Karpas-422 (cell line): Measurements from ENCODE around the gene KIR3DL2. TPM values are rescaled to one million over a fixed set of nuclear protein-coding genes. Genes with fewer than 3 reads are reported as not detected.
"Not testable (repeated sequence)": the region's sequence is repeated elsewhere in the genome, so short reads cannot be mapped to it uniquely, and the experiment has no call there.

Experiments
- DNase-seq: peaks from one replicate; pipeline ENCODE4 v3.0.0-alpha.2; 2015
- H2AFZ ChIP-seq: fragments of 200-600 bp; sonication (generic); 2 replicates; pipeline ENCODE4 v1.6.1; 2014; ENCODE audit warnings: antibody characterized with exemption, low read length, mixed read lengths
- H3K27ac ChIP-seq: fragments of 200-600 bp; sonication (generic); 2 replicates; pipeline ENCODE4 v1.5.1; 2014; ENCODE audit warnings: mild to moderate bottlenecking, low read length, moderate library complexity
- H3K27me3 ChIP-seq: fragments of 200-600 bp; sonication (generic); 2 replicates; pipeline ENCODE4 v1.6.1; 2014; ENCODE audit warnings: low read length, mixed read lengths
- H3K36me3 ChIP-seq: fragments of 200-600 bp; sonication (generic); 2 replicates; pipeline ENCODE4 v1.6.1; 2014; ENCODE audit warnings: low read length, mixed read lengths; ENCODE audit not compliant: insufficient read depth
- H3K4me1 ChIP-seq: fragments of 200-600 bp; sonication (generic); 2 replicates; pipeline ENCODE4 v1.6.1; 2014; ENCODE audit warnings: mild to moderate bottlenecking, low read length, mixed read lengths
- H3K4me2 ChIP-seq: fragments of 200-600 bp; sonication (generic); 2 replicates; pipeline ENCODE4 v1.6.1; 2014; ENCODE audit warnings: low read length, low read depth, mild to moderate bottlenecking; ENCODE audit not compliant: poor library complexity, severe bottlenecking
- H3K4me3 ChIP-seq: fragments of 200-600 bp; sonication (generic); 2 replicates; pipeline ENCODE4 v1.5.1; 2014; ENCODE audit warnings: mild to moderate bottlenecking, antibody characterized with exemption, low read length, mixed read lengths
- H3K79me2 ChIP-seq: fragments of 200-600 bp; sonication (generic); 2 replicates; pipeline ENCODE4 v1.6.1; 2014; ENCODE audit warnings: mild to moderate bottlenecking, low read length, mixed read lengths
- H3K9ac ChIP-seq: fragments of 200-600 bp; sonication (generic); 2 replicates; pipeline ENCODE4 v1.6.0; 2014; ENCODE audit warnings: low read length
- H3K9me2 ChIP-seq: fragments of 200-600 bp; sonication (generic), shearing (Covaris generic); replicated peaks from 2 replicates; pipeline ENCODE4 v1.6.0; 2014; ENCODE audit warnings: mild to moderate bottlenecking, low read length, moderate library complexity; ENCODE audit not compliant: insufficient read depth
- H3K9me3 ChIP-seq: fragments of 300-700, 200-600 bp; sonication (generic); 2 replicates; pipeline ENCODE4 v1.6.1; 2014; ENCODE audit warnings: low read length, mixed read lengths
- H4K20me1 ChIP-seq: fragments of 200-600 bp; sonication (generic); 2 replicates; pipeline ENCODE4 v1.6.1; 2014; ENCODE audit warnings: mild to moderate bottlenecking, antibody characterized with exemption, low read length, low read depth; ENCODE audit not compliant: insufficient read depth
- total RNA-seq: library from RNA; depleted of rRNA; stranded (reverse); fragments of >200 nt; shearing (Covaris generic); gene quantifications from 2 replicates; pipeline ENCODE4 v1.2.3, GENCODE V29; 2014; ENCODE audit warnings: low replicate concordance

KIR3DL2 gene
- total RNA-seq, 1 experiment from 2014 or later: not detected

GRCh38 chr19:54850930-54851329 lies 687 bp downstream of the KIR3DL2 start:
- no peaks in the 10 kb centered on the region for H3K79me2 ChIP-seq
- H3K4me1 ChIP-seq: no peaks in the 10 kb centered on the region
- H3K4me2 ChIP-seq: no peak overlapping the region
- H3K27ac ChIP-seq: no peak overlapping the region
- no peak overlapping the region for H3K4me3 ChIP-seq
- no peaks in the 10 kb centered on the region for H3K36me3 ChIP-seq
- no peak for DNase-seq
- H3K9me3 ChIP-seq: no peaks in the 10 kb centered on the region
- no peak overlapping the region for H3K9ac ChIP-seq
- no peak overlapping the region for H2AFZ ChIP-seq
- H3K27me3 ChIP-seq: no peaks in the 10 kb centered on the region
- H3K9me2 ChIP-seq: no peaks in the 10 kb centered on the region
- H4K20me1 ChIP-seq: no peaks in the 10 kb centered on the region

DNA sequence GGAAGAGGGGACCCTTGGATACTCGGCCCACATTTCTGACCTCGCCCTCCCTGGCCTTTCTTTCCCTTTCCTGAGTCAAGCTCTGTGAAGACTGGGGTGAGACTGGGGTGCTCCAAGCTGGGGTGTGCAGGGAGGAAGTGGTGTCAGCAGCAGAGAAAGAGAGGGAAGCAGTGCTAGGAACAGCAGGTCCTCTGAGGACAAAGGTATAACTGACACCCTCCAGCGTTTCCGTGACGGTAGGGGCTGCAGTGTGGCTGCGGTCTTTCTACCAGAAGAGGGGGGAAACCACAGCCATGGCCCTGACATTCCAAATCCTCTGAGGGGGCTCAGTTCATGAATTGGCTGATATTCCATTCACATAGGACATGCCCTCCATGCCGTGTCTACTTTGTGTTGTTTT lies 1.1 kb downstream of the KIR3DL2 start:
- no peaks in the 10 kb centered on the region for H3K79me2 ChIP-seq
- no peak overlapping the region for H2AFZ ChIP-seq
- no peaks in the 10 kb centered on the region for H4K20me1 ChIP-seq
- H3K27ac ChIP-seq: no peak overlapping the region
- no peaks in the 10 kb centered on the region for H3K36me3 ChIP-seq
- H3K4me3 ChIP-seq: no peak overlapping the region
- H3K4me1 ChIP-seq: no peaks in the 10 kb centered on the region
- H3K9me3 ChIP-seq: no peaks in the 10 kb centered on the region
- DNase-seq: no peak
- H3K4me2 ChIP-seq: no peak overlapping the region
- no peak overlapping the region for H3K9ac ChIP-seq
- no peaks in the 10 kb centered on the region for H3K27me3 ChIP-seq
- H3K9me2 ChIP-seq: no peaks in the 10 kb centered on the region

DNA sequence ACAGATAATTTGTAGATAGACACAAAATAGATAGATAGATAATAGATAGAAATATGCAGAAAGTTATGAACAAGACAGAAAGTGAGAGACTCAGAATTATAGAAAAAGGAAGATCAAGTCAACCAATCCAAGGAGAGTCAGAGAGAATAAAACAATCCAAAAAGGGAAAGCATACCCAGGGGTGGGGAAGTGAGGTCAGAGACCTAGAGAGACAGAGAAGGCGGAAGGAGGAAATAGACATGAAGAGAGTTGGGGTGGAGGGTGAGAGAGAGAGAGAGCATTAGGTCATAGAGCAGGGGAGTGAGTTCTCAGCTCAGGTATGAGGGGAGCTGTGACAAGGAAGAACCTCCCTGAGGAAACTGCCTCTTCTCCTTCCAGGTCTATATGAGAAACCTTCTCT lies 5.0 kb downstream of the KIR3DL2 start:
- not testable (repeated sequence) for H3K9ac ChIP-seq, H3K27me3 ChIP-seq, H3K79me2 ChIP-seq, H3K9me2 ChIP-seq, DNase-seq, H3K4me1 ChIP-seq, H4K20me1 ChIP-seq, H3K36me3 ChIP-seq, H3K27ac ChIP-seq, H3K9me3 ChIP-seq, H2AFZ ChIP-seq, H3K4me2 ChIP-seq, H3K4me3 ChIP-seq

GRCh38 chr19:54858476-54858875 lies 8.2 kb downstream of the KIR3DL2 start:
- not testable (repeated sequence) for H3K9me3 ChIP-seq, H3K79me2 ChIP-seq, H3K9ac ChIP-seq, H3K9me2 ChIP-seq, H3K27ac ChIP-seq, H4K20me1 ChIP-seq, DNase-seq, H3K4me2 ChIP-seq, H3K27me3 ChIP-seq, H3K4me3 ChIP-seq, H2AFZ ChIP-seq, H3K36me3 ChIP-seq, H3K4me1 ChIP-seq

DNA sequence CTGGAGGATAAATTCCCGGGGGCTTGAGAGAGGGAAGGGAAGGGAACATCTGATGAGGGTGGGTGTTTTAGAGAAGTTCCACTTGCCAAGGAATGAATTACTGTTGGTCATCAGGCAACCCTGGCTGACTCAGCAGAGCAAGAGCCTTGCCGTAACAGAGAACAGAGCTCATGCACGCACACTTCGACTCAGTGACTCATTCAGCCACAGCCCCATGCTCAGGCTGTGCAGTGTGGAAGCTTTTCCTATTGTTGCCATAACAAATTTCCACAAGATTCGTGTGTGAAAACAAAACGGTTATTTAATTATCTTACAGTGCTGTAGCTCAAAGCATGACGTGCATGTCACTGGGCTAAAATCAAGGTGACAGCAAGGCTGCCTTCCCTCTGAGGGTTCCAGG lies 9.2 kb downstream of the KIR3DL2 start:
- not testable (repeated sequence) for H3K9me2 ChIP-seq, H3K9ac ChIP-seq, H3K27me3 ChIP-seq, H2AFZ ChIP-seq, H3K27ac ChIP-seq, H3K4me1 ChIP-seq, H3K4me2 ChIP-seq, H3K9me3 ChIP-seq, H3K4me3 ChIP-seq, H3K36me3 ChIP-seq, H4K20me1 ChIP-seq, H3K79me2 ChIP-seq
- DNase-seq: peak; percentile 40

GRCh38 chr19:54863459-54863858 lies 13.2 kb downstream of the KIR3DL2 start:
- not testable (repeated sequence) for H3K9ac ChIP-seq, H3K27ac ChIP-seq, H3K4me1 ChIP-seq, H3K9me3 ChIP-seq, H3K36me3 ChIP-seq, DNase-seq, H3K4me2 ChIP-seq, H3K9me2 ChIP-seq, H3K4me3 ChIP-seq, H2AFZ ChIP-seq, H3K79me2 ChIP-seq, H3K27me3 ChIP-seq, H4K20me1 ChIP-seq

DNA sequence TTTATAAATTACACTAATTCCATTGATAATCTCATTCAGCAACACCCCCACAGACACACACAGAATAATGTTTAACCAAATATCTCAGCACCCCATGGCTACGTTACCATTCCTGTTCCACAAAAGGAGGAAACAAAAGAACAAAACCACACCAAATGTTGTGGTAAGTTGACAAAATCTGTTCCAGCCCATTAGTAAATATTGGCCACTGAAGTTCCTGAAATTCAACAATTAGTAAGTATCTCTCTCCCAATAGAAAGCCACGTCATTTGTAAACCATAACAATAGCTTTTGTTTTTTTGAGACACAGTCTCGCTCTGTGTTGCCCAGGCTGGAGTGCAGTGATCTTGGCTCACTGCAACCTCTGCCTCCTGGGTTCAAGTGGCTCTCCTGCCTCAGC lies 21.5 kb downstream of the KIR3DL2 start:
- no peak overlapping the region for H3K4me3 ChIP-seq
- no peaks in the 10 kb centered on the region for H3K4me1 ChIP-seq
- H3K36me3 ChIP-seq: no peaks in the 10 kb centered on the region
- no peaks in the 10 kb centered on the region for H3K9me3 ChIP-seq
- H2AFZ ChIP-seq: no peak overlapping the region
- H3K79me2 ChIP-seq: no peaks in the 10 kb centered on the region
- H3K9ac ChIP-seq: no peak overlapping the region
- no peaks in the 10 kb centered on the region for H4K20me1 ChIP-seq
- H3K27me3 ChIP-seq: no peaks in the 10 kb centered on the region
- DNase-seq: no peak
- H3K4me2 ChIP-seq: no peak overlapping the region
- no peak overlapping the region for H3K27ac ChIP-seq
- H3K9me2 ChIP-seq: no peaks in the 10 kb centered on the region

GRCh38 chr19:54873990-54874389 lies 23.7 kb downstream of the KIR3DL2 start, which contains the start of gene FCAR:
Gene FCAR, plus strand, starts transcription at chr19:54874235. Its CDS starts 55 bp downstream, at chr19:54874290.
- DNase-seq: no peak
- Histone ChIP-seq H3K4me2 (no peak within 1 kb of the TSS), H3K9ac (no peak within 1 kb of the TSS), H3K9me2 (no peaks in the 10 kb centered on the region), H3K4me3 (no peak within 1 kb of the TSS), H3K9me3 (no peaks in the 10 kb centered on the region), H4K20me1 (no peaks in the 10 kb centered on the region), H2AFZ (no peak within 1 kb of the TSS), H3K27me3 (no peaks in the 10 kb centered on the region), H3K27ac (no peak within 1 kb of the TSS), H3K4me1 (no peaks in the 10 kb centered on the region), H3K79me2 (no peaks in the 10 kb centered on the region), H3K36me3 (no peaks in the 10 kb centered on the region)

DNA sequence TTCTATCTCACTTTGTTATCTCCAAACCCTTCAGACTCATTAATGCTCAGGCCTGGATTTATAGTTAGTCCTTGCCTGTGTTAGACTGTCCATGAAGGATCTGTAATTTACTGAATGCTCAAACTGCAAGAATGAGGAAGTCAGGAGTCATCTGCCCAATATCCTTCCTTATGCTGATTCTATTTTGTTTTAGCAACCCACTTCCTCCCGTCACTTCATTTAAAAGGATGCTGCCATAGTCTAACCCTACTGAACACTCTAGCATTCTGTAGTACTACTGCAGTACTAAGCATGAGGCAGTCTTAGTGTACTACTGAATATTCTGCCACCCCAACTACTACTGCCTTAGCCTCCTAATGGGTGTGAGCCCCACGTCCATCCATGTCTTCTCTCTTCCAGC lies 25.3 kb downstream of the KIR3DL2 start:
- Histone ChIP-seq H3K4me3 (no peak overlapping the region), H2AFZ (no peak overlapping the region), H3K9me3 (no peaks in the 10 kb centered on the region), H3K27me3 (no peaks in the 10 kb centered on the region), H4K20me1 (no peaks in the 10 kb centered on the region), H3K9ac (no peak overlapping the region), H3K9me2 (no peaks in the 10 kb centered on the region), H3K36me3 (no peaks in the 10 kb centered on the region), H3K79me2 (no peaks in the 10 kb centered on the region), H3K4me2 (no peak overlapping the region), H3K4me1 (no peaks in the 10 kb centered on the region), H3K27ac (no peak overlapping the region)
- DNase-seq: peak; percentile 39
